Pulmonary artery endothelial cell (primary cell): ENCODE data around the gene AMHR2. TPM values are rescaled to one million over a fixed set of nuclear protein-coding genes. Genes with fewer than 3 reads are reported as not detected.
A peak's percentile ranks its signal among the peaks of the same experiment; 100 is the strongest.

Experiments used
- DNase-seq: peaks from one replicate; pipeline ENCODE4 v3.0.0-alpha.2; 2011; ENCODE audit warnings: low read depth, low spot score
- total RNA-seq: library from RNA; depleted of rRNA; stranded (reverse); fragments of >200 nt; gene quantifications from 2 replicates; pipeline ENCODE4 v1.2.3, GENCODE V29; 2014

AMHR2 gene
- total RNA-seq, 1 donor from 2014 or later, result not detected

- peak; percentile 60 for DNase-seq
These were observed 28.8 kb downstream of the AMHR2 start for GRCh38 chr12:53452159-53453077.

GRCh38 chr12:53453953-53454640 lies 30.4 kb downstream of the AMHR2 start:
- no peak for DNase-seq

- DNase-seq, result no peak
These were observed 31.1 kb downstream of the AMHR2 start for GRCh38 chr12:53454707-53455106.

GRCh38 chr12:53456654-53457366 lies 33.2 kb downstream of the AMHR2 start:
- DNase-seq, result no peak

- DNase-seq, result no peak
These were observed 35.4 kb downstream of the AMHR2 start for GRCh38 chr12:53459097-53459496.

- DNase-seq, result no peak
These were observed 37.4 kb downstream of the AMHR2 start for GRCh38 chr12:53461059-53461458.

GRCh38 chr12:53461591-53461990 lies 37.9 kb downstream of the AMHR2 start:
- no peak for DNase-seq

- DNase-seq, result no peak
These were observed 39.3 kb downstream of the AMHR2 start for GRCh38 chr12:53462935-53463334.

- no peak for DNase-seq
These were observed 40.3 kb downstream of the AMHR2 start for GRCh38 chr12:53463802-53464560.

- no peak for DNase-seq
These were observed 41.2 kb downstream of the AMHR2 start for GRCh38 chr12:53464685-53465418.

- DNase-seq, result no peak
These were observed 42.0 kb downstream of the AMHR2 start for GRCh38 chr12:53465679-53466078.

- DNase-seq, result no peak
These were observed 43.0 kb downstream of the AMHR2 start for GRCh38 chr12:53466640-53467039.

- no peak for DNase-seq
These were observed 43.4 kb downstream of the AMHR2 start for GRCh38 chr12:53467082-53467481.

- DNase-seq, result no peak
These were observed 44.2 kb downstream of the AMHR2 start for GRCh38 chr12:53467880-53468279.

GRCh38 chr12:53468282-53468681 lies 44.6 kb downstream of the AMHR2 start:
- DNase-seq, result no peak

GRCh38 chr12:53472056-53472582 lies 48.5 kb downstream of the AMHR2 start:
- DNase-seq, result no peak

- no peak for DNase-seq
These were observed 50.4 kb downstream of the AMHR2 start for GRCh38 chr12:53474077-53474476.

- no peak for DNase-seq
These were observed 51.2 kb downstream of the AMHR2 start for GRCh38 chr12:53474819-53475218.

- no peak for DNase-seq
These were observed 53.1 kb downstream of the AMHR2 start for GRCh38 chr12:53476769-53477209.

- DNase-seq, result no peak
These were observed 55.2 kb downstream of the AMHR2 start for GRCh38 chr12:53478865-53479264.
